ENCODE data around the gene CEP85L.

CEP85L gene

DNA sequence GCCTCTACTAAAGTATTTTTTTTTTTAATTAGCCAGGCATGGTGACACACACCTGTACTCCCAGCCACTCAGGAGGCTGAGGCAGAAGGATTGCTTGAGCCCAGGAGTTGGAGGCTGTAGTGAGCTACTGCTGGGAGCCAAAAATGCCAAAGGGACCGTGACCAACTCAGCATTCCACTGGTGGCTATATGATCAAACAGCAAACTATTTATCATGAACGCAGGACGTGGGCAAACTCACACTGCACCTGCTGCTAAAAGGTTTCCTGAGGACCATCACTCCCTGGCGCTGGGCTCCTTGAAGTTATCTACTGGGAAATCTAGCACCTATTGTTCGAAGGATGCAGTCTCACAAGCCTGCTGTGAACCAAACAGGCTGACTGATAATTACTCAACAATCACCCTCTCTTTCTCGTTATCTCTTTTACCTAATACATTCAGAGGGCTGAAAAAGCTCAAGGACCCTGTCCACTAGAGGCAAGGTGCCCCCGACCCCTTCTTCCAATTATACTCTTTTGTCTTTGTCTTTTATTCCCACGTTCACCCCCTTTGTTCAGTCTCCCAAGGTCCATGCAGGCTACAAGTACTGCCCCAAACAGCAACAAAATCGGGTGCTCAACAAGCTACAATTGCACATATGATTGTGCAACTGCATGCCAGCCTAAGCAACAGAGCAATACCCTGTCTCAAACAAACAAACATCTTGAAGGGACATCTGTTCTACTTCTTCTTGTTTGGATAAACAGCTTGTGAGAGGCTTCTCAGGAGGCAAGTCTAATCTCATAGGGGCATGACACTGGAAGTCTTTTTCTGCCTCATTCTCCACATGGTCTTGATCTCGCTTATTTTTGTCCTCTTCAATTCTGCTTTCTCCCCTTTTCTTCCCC is 151.0 kb downstream of the CEP85L start:
- H3K9ac ChIP-seq (ENCODE audit: low read depth, low read length): no peak overlapping the region
- H3K4me3 ChIP-seq (ENCODE audit: low read depth, low read length): no peak overlapping the region
- H3K27me3 ChIP-seq (ENCODE audit: control insufficient read depth, insufficient read depth, low read length): no peaks in the 10 kb centered on the region
- no peaks in the 10 kb centered on the region for H3K36me3 ChIP-seq (ENCODE audit: control insufficient read depth, insufficient read depth, low read length)
- H3K4me1 ChIP-seq (ENCODE audit: control insufficient read depth, insufficient read depth, low read length): no peaks in the 10 kb centered on the region
- H3K9me3 ChIP-seq (ENCODE audit: control insufficient read depth, insufficient read depth, low read length): no peaks in the 10 kb centered on the region

DNA sequence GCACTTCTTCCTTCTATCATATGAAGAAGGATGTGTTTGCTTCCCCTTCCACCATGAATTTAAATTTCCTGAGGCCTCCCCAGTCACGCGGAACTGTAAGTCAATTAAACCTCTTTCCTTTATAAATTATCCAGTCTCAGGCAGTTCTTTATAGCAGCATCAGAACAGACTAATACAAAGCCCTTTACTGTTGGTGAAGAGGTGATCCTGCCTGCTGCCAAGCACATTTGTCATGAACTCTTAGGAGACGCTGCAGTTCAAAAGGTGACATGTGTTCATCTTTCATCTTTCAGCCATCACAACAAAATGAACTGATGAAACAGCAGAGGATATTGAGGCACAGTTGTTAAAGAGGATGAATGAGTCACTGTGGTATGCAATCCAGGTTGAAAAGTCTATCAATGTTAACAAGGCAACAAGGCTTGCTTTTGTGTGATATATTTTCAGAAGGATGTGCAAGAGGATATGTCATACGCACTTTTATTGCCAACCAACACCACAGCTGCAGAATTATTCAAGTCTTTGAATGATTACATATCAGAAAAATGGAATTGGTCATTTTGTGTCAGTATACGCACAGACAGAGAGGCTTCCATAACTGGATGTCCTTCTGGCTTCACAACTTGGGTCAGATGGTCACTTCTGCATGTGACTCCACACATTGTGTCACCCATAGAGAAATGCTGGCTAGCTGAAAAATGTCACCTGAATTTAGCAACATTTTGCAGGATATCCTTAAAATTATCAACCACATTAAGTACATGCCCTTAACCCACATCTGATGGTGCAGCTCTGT is 155.7 kb downstream of the CEP85L start:
- Histone ChIP-seq H3K27me3 (ENCODE audit: control insufficient read depth, insufficient read depth, low read length) (no peaks in the 10 kb centered on the region), H3K36me3 (ENCODE audit: control insufficient read depth, insufficient read depth, low read length) (no peaks in the 10 kb centered on the region), H3K4me1 (ENCODE audit: control insufficient read depth, insufficient read depth, low read length) (no peaks in the 10 kb centered on the region), H3K9ac (ENCODE audit: low read depth, low read length) (no peak overlapping the region), H3K4me3 (ENCODE audit: low read depth, low read length) (no peak overlapping the region), H3K9me3 (ENCODE audit: control insufficient read depth, insufficient read depth, low read length) (no peaks in the 10 kb centered on the region)

DNA sequence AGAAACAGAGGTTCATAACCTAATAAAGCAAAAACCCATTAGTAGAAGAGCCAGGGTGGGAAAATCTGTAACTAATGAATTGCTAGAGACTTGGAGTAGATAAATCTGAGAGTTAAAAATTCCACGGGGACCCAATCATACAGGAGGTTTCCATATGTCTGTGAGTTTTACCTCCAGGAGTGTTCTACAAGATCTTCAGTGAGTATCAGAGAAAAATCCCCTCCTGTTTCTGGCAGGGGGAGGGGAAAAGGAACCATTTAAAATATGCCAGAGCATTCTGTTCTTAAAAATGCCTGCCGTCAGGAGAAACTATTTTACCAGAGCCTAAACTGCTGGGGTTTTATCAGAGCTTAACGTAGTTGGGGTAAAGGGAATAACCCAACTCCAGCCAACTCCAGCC is 157.3 kb downstream of the CEP85L start:
- Histone ChIP-seq H3K9me3 (ENCODE audit: control insufficient read depth, insufficient read depth, low read length) (no peaks in the 10 kb centered on the region), H3K4me3 (ENCODE audit: low read depth, low read length) (no peak overlapping the region), H3K27me3 (ENCODE audit: control insufficient read depth, insufficient read depth, low read length) (no peaks in the 10 kb centered on the region), H3K36me3 (ENCODE audit: control insufficient read depth, insufficient read depth, low read length) (no peaks in the 10 kb centered on the region), H3K9ac (ENCODE audit: low read depth, low read length) (no peak overlapping the region), H3K4me1 (ENCODE audit: control insufficient read depth, insufficient read depth, low read length) (no peaks in the 10 kb centered on the region)

DNA sequence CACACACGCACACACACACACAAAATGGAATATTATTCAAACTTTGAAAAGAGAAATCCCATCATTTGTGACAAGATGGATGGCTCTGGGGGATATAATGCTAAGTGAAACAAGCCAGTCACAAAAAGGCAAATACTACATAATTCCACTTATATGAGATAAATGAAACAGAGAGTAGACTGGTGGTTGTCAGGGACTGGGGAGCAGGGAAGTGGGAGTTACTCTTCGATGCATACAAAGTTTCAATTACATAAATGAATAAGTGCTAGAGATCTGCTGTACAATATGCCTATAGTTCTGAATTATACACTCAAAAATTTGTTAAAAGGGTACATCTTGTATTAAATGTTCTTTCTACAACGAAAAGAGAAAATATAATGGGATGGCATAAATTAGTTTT is 161.4 kb downstream of the CEP85L start:
- H3K4me1 ChIP-seq (ENCODE audit: control insufficient read depth, insufficient read depth, low read length): no peaks in the 10 kb centered on the region
- H3K9me3 ChIP-seq (ENCODE audit: control insufficient read depth, insufficient read depth, low read length): no peaks in the 10 kb centered on the region
- H3K4me3 ChIP-seq (ENCODE audit: low read depth, low read length): no peak overlapping the region
- H3K9ac ChIP-seq (ENCODE audit: low read depth, low read length): no peak overlapping the region
- no peaks in the 10 kb centered on the region for H3K36me3 ChIP-seq (ENCODE audit: control insufficient read depth, insufficient read depth, low read length)
- H3K27me3 ChIP-seq (ENCODE audit: control insufficient read depth, insufficient read depth, low read length): no peaks in the 10 kb centered on the region

DNA sequence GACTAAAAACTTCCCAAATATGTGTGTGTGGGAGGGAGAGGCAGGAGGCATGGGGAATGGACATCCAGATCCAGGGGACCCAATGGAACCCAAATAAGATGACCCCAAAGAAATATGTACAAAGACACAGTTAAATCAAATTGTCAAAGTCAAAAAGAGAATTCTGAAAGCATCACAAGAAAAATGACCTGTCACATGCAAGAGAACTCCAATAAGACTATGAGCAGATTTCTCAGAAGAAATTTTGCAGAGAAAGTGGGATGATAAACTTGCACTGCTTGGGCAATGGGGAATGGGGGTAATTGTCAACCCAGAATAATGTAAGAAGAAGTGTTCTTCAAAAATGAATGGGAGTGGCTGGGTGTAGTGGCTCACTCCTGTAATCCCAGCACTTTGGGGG is 162.8 kb downstream of the CEP85L start:
- H3K4me1 ChIP-seq (ENCODE audit: control insufficient read depth, insufficient read depth, low read length): no peaks in the 10 kb centered on the region
- H3K9me3 ChIP-seq (ENCODE audit: control insufficient read depth, insufficient read depth, low read length): no peaks in the 10 kb centered on the region
- no peak overlapping the region for H3K9ac ChIP-seq (ENCODE audit: low read depth, low read length)
- H3K36me3 ChIP-seq (ENCODE audit: control insufficient read depth, insufficient read depth, low read length): no peaks in the 10 kb centered on the region
- no peak overlapping the region for H3K4me3 ChIP-seq (ENCODE audit: low read depth, low read length)
- H3K27me3 ChIP-seq (ENCODE audit: control insufficient read depth, insufficient read depth, low read length): no peaks in the 10 kb centered on the region

DNA sequence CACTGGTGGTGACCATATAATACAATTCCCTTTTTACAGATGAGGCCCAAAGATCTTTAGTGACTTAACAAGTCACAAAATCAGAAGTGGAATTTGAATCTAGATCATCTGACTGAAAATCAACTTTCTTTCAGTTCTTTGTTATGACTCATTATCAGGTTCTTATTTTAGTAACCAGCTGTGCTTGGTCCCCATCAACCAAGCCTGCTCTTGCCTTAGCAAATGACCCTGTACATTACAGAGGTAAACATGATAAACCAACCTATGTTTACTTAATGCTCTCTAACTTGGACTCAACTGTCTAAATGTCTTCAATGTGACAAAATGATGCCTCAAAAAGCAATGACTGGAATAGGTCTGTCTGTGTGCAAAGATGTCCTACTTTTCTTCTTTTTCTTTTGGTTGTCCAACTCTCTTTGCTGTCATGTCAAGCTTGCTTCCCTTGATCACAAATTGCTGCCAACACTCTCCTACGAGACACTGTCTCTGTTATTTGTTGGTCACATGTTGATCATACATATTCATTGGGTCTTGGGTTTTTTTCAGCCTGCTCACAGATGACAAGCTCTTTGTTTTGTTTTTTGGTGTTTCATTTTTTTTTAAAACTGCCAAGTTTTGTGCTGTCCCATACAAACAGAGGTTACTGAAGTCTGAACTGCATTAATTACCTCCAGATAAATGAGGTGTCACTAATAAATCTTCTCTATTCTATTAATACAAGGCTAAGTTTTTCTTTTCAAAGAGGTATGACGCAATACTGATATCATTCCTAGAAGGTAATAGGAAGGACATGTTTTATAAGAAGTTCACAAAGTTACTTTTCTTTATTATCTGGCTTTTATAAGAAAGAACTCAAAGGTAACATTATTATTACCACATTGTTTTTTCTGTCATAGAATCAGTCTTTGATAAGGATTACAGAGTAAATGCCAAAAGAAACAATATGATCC is 165.5 kb downstream of the CEP85L start:
- no peaks in the 10 kb centered on the region for H3K9me3 ChIP-seq (ENCODE audit: control insufficient read depth, insufficient read depth, low read length)
- no peaks in the 10 kb centered on the region for H3K36me3 ChIP-seq (ENCODE audit: control insufficient read depth, insufficient read depth, low read length)
- H3K4me3 ChIP-seq (ENCODE audit: low read depth, low read length): no peak overlapping the region
- no peaks in the 10 kb centered on the region for H3K27me3 ChIP-seq (ENCODE audit: control insufficient read depth, insufficient read depth, low read length)
- no peaks in the 10 kb centered on the region for H3K4me1 ChIP-seq (ENCODE audit: control insufficient read depth, insufficient read depth, low read length)
- no peak overlapping the region for H3K9ac ChIP-seq (ENCODE audit: low read depth, low read length)

DNA sequence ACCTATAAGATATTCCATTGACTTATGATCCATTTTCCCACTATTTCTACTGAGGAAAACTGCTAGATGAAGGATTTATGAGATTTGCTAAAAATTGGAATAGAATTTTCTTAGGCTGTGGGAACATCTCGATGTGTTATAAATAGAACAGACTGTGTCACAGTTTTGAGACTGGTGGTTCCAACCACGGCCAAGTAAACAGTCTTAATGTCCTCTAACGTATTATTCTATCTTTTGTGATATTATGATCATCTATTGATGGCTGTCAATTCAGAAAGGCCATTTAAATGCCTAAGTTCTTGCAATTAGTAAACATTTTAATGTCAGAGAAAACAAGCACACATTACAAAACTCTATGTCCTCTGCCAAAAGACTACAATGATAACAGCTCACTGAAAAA is 174.8 kb downstream of the CEP85L start:
- no peaks in the 10 kb centered on the region for H3K36me3 ChIP-seq (ENCODE audit: control insufficient read depth, insufficient read depth, low read length)
- no peaks in the 10 kb centered on the region for H3K4me1 ChIP-seq (ENCODE audit: control insufficient read depth, insufficient read depth, low read length)
- no peaks in the 10 kb centered on the region for H3K27me3 ChIP-seq (ENCODE audit: control insufficient read depth, insufficient read depth, low read length)
- no peak overlapping the region for H3K4me3 ChIP-seq (ENCODE audit: low read depth, low read length)
- H3K9me3 ChIP-seq (ENCODE audit: control insufficient read depth, insufficient read depth, low read length): no peaks in the 10 kb centered on the region
- H3K9ac ChIP-seq (ENCODE audit: low read depth, low read length): no peak overlapping the region

DNA sequence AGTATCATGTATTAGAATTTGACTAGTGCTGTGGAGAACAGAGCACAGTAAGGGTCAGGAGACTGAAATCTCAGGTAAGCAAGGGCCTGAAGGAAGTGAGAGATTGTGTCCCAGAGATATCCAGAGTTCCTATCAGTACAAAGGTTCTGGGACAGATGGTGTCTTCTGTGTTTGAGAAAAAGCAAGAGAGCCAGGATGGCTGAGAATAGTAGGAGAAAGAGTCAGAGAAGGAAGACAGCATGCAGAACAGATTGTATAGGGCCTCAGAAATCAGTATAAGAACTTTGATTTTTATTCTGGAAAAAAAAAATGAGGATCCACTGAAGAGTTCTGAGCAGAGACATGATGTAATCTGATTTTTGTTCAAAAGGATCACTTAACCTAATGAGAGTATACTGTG is 178.1 kb downstream of the CEP85L start:
- Histone ChIP-seq H3K36me3 (ENCODE audit: control insufficient read depth, insufficient read depth, low read length) (no peaks in the 10 kb centered on the region), H3K9me3 (ENCODE audit: control insufficient read depth, insufficient read depth, low read length) (no peaks in the 10 kb centered on the region), H3K4me1 (ENCODE audit: control insufficient read depth, insufficient read depth, low read length) (no peaks in the 10 kb centered on the region), H3K4me3 (ENCODE audit: low read depth, low read length) (no peak overlapping the region), H3K27me3 (ENCODE audit: control insufficient read depth, insufficient read depth, low read length) (no peaks in the 10 kb centered on the region), H3K9ac (ENCODE audit: low read depth, low read length) (no peak overlapping the region)

DNA sequence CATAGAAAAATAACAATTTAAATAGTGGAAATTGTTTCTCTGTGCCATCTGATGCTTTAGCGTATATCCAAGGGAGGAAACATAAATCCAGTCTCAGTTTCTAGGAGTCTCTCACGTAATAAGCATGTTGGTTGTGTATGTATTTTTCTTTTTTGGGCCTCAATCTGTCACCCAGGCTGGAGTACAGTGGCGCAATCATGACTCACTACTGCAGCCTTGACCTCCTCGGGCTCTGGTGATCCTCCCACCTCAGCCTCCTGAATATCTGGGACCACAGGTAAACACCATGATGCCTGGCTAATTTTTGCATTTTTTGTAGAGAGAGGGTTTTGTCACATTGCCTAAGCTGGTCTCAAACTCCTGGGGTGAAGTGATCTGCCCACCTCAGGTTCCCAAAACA is 181.9 kb downstream of the CEP85L start:
- no peaks in the 10 kb centered on the region for H3K27me3 ChIP-seq (ENCODE audit: control insufficient read depth, insufficient read depth, low read length)
- H3K9me3 ChIP-seq (ENCODE audit: control insufficient read depth, insufficient read depth, low read length): no peaks in the 10 kb centered on the region
- H3K4me1 ChIP-seq (ENCODE audit: control insufficient read depth, insufficient read depth, low read length): no peaks in the 10 kb centered on the region
- no peaks in the 10 kb centered on the region for H3K36me3 ChIP-seq (ENCODE audit: control insufficient read depth, insufficient read depth, low read length)
- no peak overlapping the region for H3K4me3 ChIP-seq (ENCODE audit: low read depth, low read length)
- H3K9ac ChIP-seq (ENCODE audit: low read depth, low read length): no peak overlapping the region

DNA sequence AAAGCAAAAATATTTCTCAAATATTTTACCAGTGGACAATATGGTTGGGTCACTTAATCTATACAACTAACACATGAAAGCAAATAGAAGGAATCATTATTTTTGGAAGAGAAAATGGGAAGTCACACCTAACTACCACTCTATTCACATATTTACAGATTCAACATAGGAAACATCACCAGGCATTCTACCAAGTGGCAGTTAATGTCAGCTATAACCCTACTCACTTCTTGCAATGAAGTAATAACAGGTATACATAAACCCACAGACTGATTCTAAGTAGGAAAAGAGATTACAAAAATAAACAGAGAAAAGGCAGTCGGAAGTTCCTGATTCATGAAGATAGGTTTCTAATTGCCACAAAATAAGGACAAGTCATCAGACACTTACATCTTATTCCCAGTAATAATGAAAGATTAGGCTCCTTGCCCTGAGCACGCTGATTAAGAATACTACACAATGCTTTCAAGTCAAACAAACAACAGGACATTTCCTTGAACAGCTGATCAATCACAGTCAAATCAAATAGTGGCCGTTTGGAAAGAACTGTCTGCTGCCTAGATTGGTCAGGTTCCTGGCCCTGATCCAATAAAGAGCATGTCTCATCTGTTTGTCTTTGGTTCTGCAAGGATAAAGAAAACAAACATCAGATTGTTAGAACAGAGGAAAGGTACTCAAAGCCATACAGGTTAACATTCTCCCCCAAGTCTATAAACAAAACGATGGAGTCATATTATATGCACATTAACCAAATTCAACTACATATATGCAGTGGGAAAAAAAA is 182.5 kb downstream of the CEP85L start:
- no peaks in the 10 kb centered on the region for H3K36me3 ChIP-seq (ENCODE audit: control insufficient read depth, insufficient read depth, low read length)
- no peaks in the 10 kb centered on the region for H3K4me1 ChIP-seq (ENCODE audit: control insufficient read depth, insufficient read depth, low read length)
- H3K4me3 ChIP-seq (ENCODE audit: low read depth, low read length): no peak overlapping the region
- H3K9ac ChIP-seq (ENCODE audit: low read depth, low read length): no peak overlapping the region
- H3K9me3 ChIP-seq (ENCODE audit: control insufficient read depth, insufficient read depth, low read length): no peaks in the 10 kb centered on the region
- H3K27me3 ChIP-seq (ENCODE audit: control insufficient read depth, insufficient read depth, low read length): no peaks in the 10 kb centered on the region

DNA sequence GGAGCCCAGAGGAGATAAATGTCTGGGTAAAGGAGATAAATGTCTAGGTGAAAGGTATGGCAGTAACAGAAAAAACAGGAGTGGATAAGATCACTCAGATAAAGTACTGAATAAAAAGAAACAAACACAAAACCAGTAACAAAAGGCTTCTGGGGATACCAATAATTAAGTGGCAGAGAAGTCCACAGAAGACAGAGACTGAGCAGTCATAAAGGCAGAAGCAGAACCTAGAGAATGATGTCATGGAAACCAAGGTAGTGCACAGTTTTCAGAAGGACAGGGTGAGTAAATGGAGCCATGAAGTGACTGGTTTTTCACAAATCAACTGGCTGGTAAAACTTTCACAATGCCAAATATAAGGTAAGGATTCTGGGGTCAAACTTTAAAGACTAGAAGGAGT is 184.2 kb downstream of the CEP85L start:
- Histone ChIP-seq H3K27me3 (ENCODE audit: control insufficient read depth, insufficient read depth, low read length) (no peaks in the 10 kb centered on the region), H3K9me3 (ENCODE audit: control insufficient read depth, insufficient read depth, low read length) (no peaks in the 10 kb centered on the region), H3K9ac (ENCODE audit: low read depth, low read length) (no peak overlapping the region), H3K36me3 (ENCODE audit: control insufficient read depth, insufficient read depth, low read length) (no peaks in the 10 kb centered on the region), H3K4me3 (ENCODE audit: low read depth, low read length) (no peak overlapping the region), H3K4me1 (ENCODE audit: control insufficient read depth, insufficient read depth, low read length) (no peaks in the 10 kb centered on the region)

Data from iPS-15b (cell line).